ENCODE data around the gene IL37.
"Not testable (repeated sequence)": the region's sequence is repeated elsewhere in the genome, so short reads cannot be mapped to it uniquely, and the experiment has no call there.

Gene IL37

GRCh38 chr2:112923237-112923966 is 12.4 kb downstream of the IL37 start:
- no peak for DNase-seq (ENCODE audit: low read depth in 2 of 2)

- no peak for DNase-seq (ENCODE audit: low read depth in 2 of 2)
Observed at GRCh38 chr2:112923967-112924338, 13.0 kb downstream of the IL37 start.

GRCh38 chr2:112924360-112924759 is 13.4 kb downstream of the IL37 start:
- DNase-seq (ENCODE audit: low read depth in 2 of 2) = no peak

GRCh38 chr2:112924821-112925220 is 13.9 kb downstream of the IL37 start:
- DNase-seq (ENCODE audit: low read depth in 2 of 2) = no peak

GRCh38 chr2:112926707-112927106 is 15.7 kb downstream of the IL37 start:
- no peak for DNase-seq (ENCODE audit: low read depth in 2 of 2)

- DNase-seq (ENCODE audit: low read depth in 2 of 2) = no peak
Observed at GRCh38 chr2:112927745-112928144, 16.8 kb downstream of the IL37 start.

- DNase-seq (ENCODE audit: low read depth in 2 of 2) = no peak
Observed at GRCh38 chr2:112933261-112933660, 22.3 kb downstream of the IL37 start.

GRCh38 chr2:112934117-112934516 is 23.2 kb downstream of the IL37 start:
- DNase-seq (ENCODE audit: low read depth in 2 of 2) = not testable (repeated sequence)

- no peak for DNase-seq (ENCODE audit: low read depth in 2 of 2)
Observed at GRCh38 chr2:112936927-112937232, 25.9 kb downstream of the IL37 start.

GRCh38 chr2:112938904-112939303 is 27.9 kb downstream of the IL37 start:
- no peak for DNase-seq (ENCODE audit: low read depth in 2 of 2)

- DNase-seq (ENCODE audit: low read depth in 2 of 2) = no peak
Observed at GRCh38 chr2:112939425-112939824, 28.5 kb downstream of the IL37 start.

- DNase-seq (ENCODE audit: low read depth in 2 of 2) = no peak
Observed at GRCh38 chr2:112940859-112941625, 30.1 kb downstream of the IL37 start.

- peak; percentile 25 to 29 for DNase-seq (ENCODE audit: low read depth in 2 of 2)
Observed at GRCh38 chr2:112941753-112942653, 31.0 kb downstream of the IL37 start.

- DNase-seq (ENCODE audit: low read depth in 2 of 2) = no peak
Observed at GRCh38 chr2:112942654-112943002, 31.7 kb downstream of the IL37 start.

- no peak for DNase-seq (ENCODE audit: low read depth in 2 of 2)
Observed at GRCh38 chr2:112944971-112945370, 34.0 kb downstream of the IL37 start.

GRCh38 chr2:112946086-112946485 is 35.1 kb downstream of the IL37 start:
- no peak for DNase-seq (ENCODE audit: low read depth in 2 of 2)

- no peak for DNase-seq (ENCODE audit: low read depth in 2 of 2)
Observed at GRCh38 chr2:112947374-112947773, 36.4 kb downstream of the IL37 start.

GRCh38 chr2:112949456-112949855 is 38.5 kb downstream of the IL37 start:
- no peak for DNase-seq (ENCODE audit: low read depth in 2 of 2)

GRCh38 chr2:112954364-112954763 is 43.4 kb downstream of the IL37 start:
- DNase-seq (ENCODE audit: low read depth in 2 of 2) = no peak

GRCh38 chr2:112957511-112957910 is 46.5 kb downstream of the IL37 start:
- no peak for DNase-seq (ENCODE audit: low read depth in 2 of 2)

- DNase-seq (ENCODE audit: low read depth in 2 of 2) = no peak
Observed at GRCh38 chr2:112958428-112959108, 47.6 kb downstream of the IL37 start.
